22Rv1 (cell line): ENCODE results near the gene FAM222A.

Experiments used
- ZFX ChIP-seq: fragments of 450-650 bp; IDR thresholded peaks from 2 replicates; pipeline ENCODE4 v1.6.1; 2017; ENCODE audit warnings: antibody characterized with exemption, borderline replicate concordance
- TF ChIP-seq, protein P1 (sequence below): fragments of 450-650 bp; IDR thresholded peaks from 2 replicates; pipeline ENCODE4 v1.5.1; 2017; ENCODE audit warnings: mild to moderate bottlenecking

GRCh38 chr12:109711596-109712461 lies 1.8 kb upstream of the FAM222A start:
- TF ChIP-seq, protein P1, sequence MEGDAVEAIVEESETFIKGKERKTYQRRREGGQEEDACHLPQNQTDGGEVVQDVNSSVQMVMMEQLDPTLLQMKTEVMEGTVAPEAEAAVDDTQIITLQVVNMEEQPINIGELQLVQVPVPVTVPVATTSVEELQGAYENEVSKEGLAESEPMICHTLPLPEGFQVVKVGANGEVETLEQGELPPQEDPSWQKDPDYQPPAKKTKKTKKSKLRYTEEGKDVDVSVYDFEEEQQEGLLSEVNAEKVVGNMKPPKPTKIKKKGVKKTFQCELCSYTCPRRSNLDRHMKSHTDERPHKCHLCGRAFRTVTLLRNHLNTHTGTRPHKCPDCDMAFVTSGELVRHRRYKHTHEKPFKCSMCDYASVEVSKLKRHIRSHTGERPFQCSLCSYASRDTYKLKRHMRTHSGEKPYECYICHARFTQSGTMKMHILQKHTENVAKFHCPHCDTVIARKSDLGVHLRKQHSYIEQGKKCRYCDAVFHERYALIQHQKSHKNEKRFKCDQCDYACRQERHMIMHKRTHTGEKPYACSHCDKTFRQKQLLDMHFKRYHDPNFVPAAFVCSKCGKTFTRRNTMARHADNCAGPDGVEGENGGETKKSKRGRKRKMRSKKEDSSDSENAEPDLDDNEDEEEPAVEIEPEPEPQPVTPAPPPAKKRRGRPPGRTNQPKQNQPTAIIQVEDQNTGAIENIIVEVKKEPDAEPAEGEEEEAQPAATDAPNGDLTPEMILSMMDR: no peak
- TF ChIP-seq ZFX: no peak
